SH-SY5Y (cell line): ENCODE measurements around the gene CYBB.

Experiments used
- GATA2 ChIP-seq: IDR thresholded peaks from 2 replicates; pipeline ENCODE4 v1.6.1; 2011; ENCODE audit warnings: mild to moderate bottlenecking, low read depth, low read length
- GATA3 ChIP-seq: IDR thresholded peaks from 2 replicates; pipeline ENCODE4 v1.6.1; 2011; ENCODE audit warnings: low read depth, mild to moderate bottlenecking, low read length, moderate library complexity

CYBB gene

GRCh38 chrX:37846934-37847732 is 67.3 kb downstream of the CYBB start, which contains the start of gene DYNLT3:
Gene DYNLT3 (minus strand): TSS chrX:37847571. CDS start chrX:37847510, 61 bp downstream.
- no peak for TF ChIP-seq GATA3
- no peak for TF ChIP-seq GATA2

- TF ChIP-seq GATA3: no peak
These were observed 67.9 kb downstream of the CYBB start for GRCh38 chrX:37847733-37848197.

- TF ChIP-seq GATA2 (no peak), GATA3 (no peak)
These were observed 74.3 kb downstream of the CYBB start for GRCh38 chrX:37854148-37854547.

- TF ChIP-seq GATA2 (no peak), GATA3 (no peak)
These were observed 74.9 kb downstream of the CYBB start for GRCh38 chrX:37854748-37855147.

GRCh38 chrX:37860721-37861120 is 80.9 kb downstream of the CYBB start:
- TF ChIP-seq GATA2: no peak
- TF ChIP-seq GATA3: no peak

GRCh38 chrX:37862851-37863250 is 83.0 kb downstream of the CYBB start:
- TF ChIP-seq GATA3 (no peak), GATA2 (no peak)
